Glutamatergic neuron (in vitro differentiated cells): ENCODE results near the gene HPCA. TPM values are rescaled to one million over a fixed set of nuclear protein-coding genes. Genes with fewer than 3 reads are reported as not detected.

Experiments
- DNase-seq: peaks from one replicate; pipeline ENCODE4 v3.0.0; 2022
- H3K27ac Mint-ChIP-seq: one replicate; pipeline ENCODE4 v1.8.0; 2020; ENCODE audit warnings: mild to moderate bottlenecking, mixed read lengths, inconsistent platforms; ENCODE audit not compliant: unreplicated experiment
- H3K27me3 Mint-ChIP-seq: one replicate; pipeline ENCODE4 v1.8.0; 2020; ENCODE audit warnings: mild to moderate bottlenecking, moderate library complexity, mixed read lengths, inconsistent platforms; ENCODE audit not compliant: unreplicated experiment
- H3K36me3 Mint-ChIP-seq: one replicate; pipeline ENCODE4 v1.8.0; 2020; ENCODE audit warnings: mild to moderate bottlenecking, mixed read lengths, inconsistent platforms; ENCODE audit not compliant: unreplicated experiment
- H3K4me1 Mint-ChIP-seq: one replicate; pipeline ENCODE4 v1.8.0; 2020; ENCODE audit warnings: mild to moderate bottlenecking, low read depth, mixed read lengths, inconsistent platforms; ENCODE audit not compliant: unreplicated experiment
- H3K4me3 Mint-ChIP-seq: one replicate; pipeline ENCODE4 v1.8.0; 2020; ENCODE audit warnings: mild to moderate bottlenecking, mixed read lengths, inconsistent platforms; ENCODE audit not compliant: unreplicated experiment
- H3K9me3 Mint-ChIP-seq: one replicate; pipeline ENCODE4 v1.8.0; 2020; ENCODE audit warnings: mild to moderate bottlenecking, moderate library complexity, mixed read lengths, inconsistent platforms; ENCODE audit not compliant: unreplicated experiment
- CTCF ChIP-seq: fragments of 200-600 bp; sonication (generic); IDR thresholded peaks from one replicate; pipeline ENCODE4 v1.5.0; 2021; ENCODE audit not compliant: partially characterized antibody, unreplicated experiment
- total RNA-seq: library from RNA; stranded (reverse); fragmentation: NEBNext Ultra II Directional; extraction: Animal tissue kit (Norgen Biotek cat#: 25700); gene quantifications from one replicate; pipeline ENCODE4 v1.2.1, GENCODE V29; 2021; ENCODE audit not compliant: unreplicated experiment

Gene HPCA
- total RNA-seq, 1 donor from 2014 or later = 156 TPM

DNA sequence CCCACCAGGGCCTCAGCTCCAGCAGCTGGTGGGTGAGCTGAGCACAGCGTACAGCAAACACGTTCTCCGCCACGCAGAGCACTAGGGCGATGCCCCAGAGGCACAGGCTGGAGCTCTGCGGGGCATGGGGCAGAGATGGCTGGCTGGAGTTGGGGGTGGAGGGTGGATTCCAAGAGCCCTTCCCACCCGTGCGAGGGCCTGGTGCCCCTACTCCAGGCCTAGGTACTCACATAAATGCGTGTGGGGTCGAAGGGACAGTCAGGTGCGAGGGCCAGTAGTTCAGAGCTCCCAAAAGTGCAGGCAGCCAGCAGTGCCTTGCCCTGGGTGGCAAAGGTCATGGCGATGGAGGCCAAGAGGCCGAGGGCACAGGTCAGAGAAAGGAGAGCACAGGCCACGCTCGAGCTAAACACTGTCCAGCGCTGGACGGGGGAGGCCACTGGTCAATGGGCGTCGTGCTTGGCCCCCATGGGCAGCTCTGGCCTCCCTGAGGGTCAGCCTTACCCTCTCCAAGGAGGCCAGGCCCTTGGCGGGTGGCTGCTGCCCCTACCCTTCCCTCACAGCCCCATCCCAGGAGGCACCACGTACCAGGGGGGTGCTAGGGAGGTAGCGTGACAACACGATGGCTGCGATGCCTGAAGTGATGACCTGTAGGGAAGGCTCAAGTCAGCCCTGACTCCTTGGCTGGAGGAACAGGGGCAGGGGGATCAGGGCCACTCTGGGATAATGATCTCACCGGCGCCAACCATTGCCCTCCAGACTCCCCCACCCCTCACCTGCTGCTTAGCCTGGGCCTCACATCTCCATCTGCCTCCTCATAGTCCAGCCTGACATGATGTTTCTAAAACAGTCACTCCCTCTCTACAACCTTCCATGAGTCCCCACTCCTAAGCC, 9.3 kb downstream of the HPCA start:
- no peak overlapping the region for H3K4me3 Mint-ChIP-seq
- DNase-seq = no peak

GRCh38 chr1:32896451-32896850, 10.2 kb downstream of the HPCA start:
- Mint-ChIP-seq H3K27ac (no peak overlapping the region), H3K4me3 (no peak overlapping the region), H3K36me3 (no peaks in the 10 kb centered on the region), H3K4me1 (peaks cover 8% of the 10 kb centered on the region), H3K9me3 (peaks cover 8% of the 10 kb centered on the region), H3K27me3 (peaks cover 10% of the 10 kb centered on the region)
- no peak for TF ChIP-seq CTCF
- no peak for DNase-seq

More for the DNA sequence above, 9.3 kb downstream of the HPCA start:
- Mint-ChIP-seq H3K27me3 (peaks cover 10% of the 10 kb centered on the region), H3K4me1 (peaks cover 11% of the 10 kb centered on the region), H3K9me3 (peaks cover 8% of the 10 kb centered on the region), H3K27ac (no peak overlapping the region), H3K36me3 (no peaks in the 10 kb centered on the region)
- no peak for TF ChIP-seq CTCF

DNA sequence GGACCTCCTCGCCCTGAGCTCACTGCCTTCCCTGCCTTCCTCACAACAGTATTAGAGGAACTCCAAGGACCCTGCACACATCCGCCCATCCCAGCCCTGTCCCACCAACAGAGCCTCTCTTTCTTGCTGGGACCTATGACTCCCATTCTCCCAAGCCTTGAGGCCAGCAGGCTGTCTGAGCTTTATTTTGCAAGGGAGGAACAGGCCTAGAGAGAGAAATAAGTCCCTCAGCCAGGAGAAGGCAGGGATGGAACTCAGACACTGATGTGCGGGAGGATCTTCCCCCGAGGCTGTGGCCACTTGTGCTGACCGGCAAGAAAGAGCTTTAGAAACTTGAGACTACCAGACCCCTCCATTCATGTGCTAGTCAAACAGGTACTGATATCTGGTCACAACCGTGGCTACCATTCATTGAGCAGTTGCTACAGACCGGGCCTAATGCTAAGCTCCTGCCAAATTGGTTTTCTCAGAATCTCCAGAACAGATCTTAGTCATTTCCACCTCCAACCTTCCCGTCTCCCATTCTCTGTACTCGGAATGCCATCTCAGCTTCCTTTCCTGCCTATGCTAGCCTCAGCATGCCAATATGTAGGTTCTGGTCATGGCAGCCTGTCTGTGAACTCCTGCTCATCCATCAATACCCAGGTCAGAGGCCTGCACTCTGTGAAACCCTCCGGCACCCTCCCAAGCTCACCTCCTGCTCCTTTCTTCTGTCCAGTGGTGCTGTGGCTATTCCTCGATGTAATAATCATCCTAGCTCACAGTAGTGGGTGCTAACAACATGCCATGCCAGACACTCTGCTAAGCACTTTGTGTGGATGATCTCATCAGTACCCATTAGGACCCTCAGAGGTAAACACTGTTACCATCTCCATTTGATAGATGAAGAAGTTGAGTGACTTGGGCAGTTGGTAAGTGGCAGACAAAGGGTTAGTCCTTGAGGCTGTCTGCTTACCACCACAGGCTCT, 11.1 kb downstream of the HPCA start:
- Mint-ChIP-seq H3K9me3 (peaks cover 7% of the 10 kb centered on the region), H3K27me3 (peaks cover 10% of the 10 kb centered on the region), H3K27ac (peak overlapping the region; percentile 43), H3K4me3 (no peak overlapping the region), H3K36me3 (no peaks in the 10 kb centered on the region), H3K4me1 (peaks cover 2% of the 10 kb centered on the region)
- no peak for TF ChIP-seq CTCF
- DNase-seq = no peak

DNA sequence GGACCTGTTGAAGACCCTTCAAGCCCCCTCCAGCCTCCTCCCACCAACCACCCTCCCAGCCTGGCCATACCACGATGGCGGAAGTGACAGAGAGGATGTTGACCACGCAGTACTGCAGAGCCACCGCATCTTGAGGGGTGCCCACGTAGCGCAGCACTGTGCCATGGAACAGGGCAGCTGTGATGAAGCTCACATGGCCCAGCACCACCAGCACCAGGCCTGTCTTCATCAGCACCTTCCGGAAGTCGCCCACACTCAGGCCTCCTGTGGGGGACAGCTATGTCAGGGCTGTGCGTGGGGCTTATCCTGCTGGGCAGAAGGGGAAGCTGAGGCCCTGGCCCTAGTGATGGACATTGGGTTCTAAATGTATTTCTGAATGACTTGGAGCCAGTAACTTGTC, 11.8 kb downstream of the HPCA start:
- peaks cover 2% of the 10 kb centered on the region for H3K4me1 Mint-ChIP-seq
- DNase-seq = no peak
- H3K27me3 Mint-ChIP-seq = peaks cover 13% of the 10 kb centered on the region
- no peak overlapping the region for H3K27ac Mint-ChIP-seq
- no peak for TF ChIP-seq CTCF
- peaks cover 5% of the 10 kb centered on the region for H3K9me3 Mint-ChIP-seq
- H3K36me3 Mint-ChIP-seq = no peaks in the 10 kb centered on the region
- H3K4me3 Mint-ChIP-seq = no peak overlapping the region
